DOHH2 (cell line): ENCODE results near the gene LRRC40.

Experiments used
- CTCF ChIP-seq: fragments of 200-600 bp; sonication (generic); IDR thresholded peaks from one replicate; pipeline ENCODE4 v1.5.1; 2014; ENCODE audit warnings: antibody characterized with exemption, mild to moderate bottlenecking, low read depth, low read length; ENCODE audit not compliant: poor library complexity, severe bottlenecking
- EZH2phosphoT487 ChIP-seq: fragments of 200-600 bp; sonication (generic); IDR thresholded peaks from 2 replicates; pipeline ENCODE4 v1.6.1; 2017; ENCODE audit warnings: borderline replicate concordance, mild to moderate bottlenecking, antibody characterized with exemption, low read length, moderate library complexity, mixed read lengths

GRCh38 chr1:70234733-70235132 is 29.4 kb upstream of the LRRC40 start:
- TF ChIP-seq CTCF (no peak), EZH2phosphoT487 (no peak)
